Activated naive CD4-positive, alpha-beta T cell (primary cell): ENCODE results near the gene IGLL5.

ENCODE experiments used
- DNase-seq, 4 experiments: peaks; one replicate each; lab custom pipeline; 2025; lab: John Stamatoyannopoulos, UW

Gene IGLL5

DNA sequence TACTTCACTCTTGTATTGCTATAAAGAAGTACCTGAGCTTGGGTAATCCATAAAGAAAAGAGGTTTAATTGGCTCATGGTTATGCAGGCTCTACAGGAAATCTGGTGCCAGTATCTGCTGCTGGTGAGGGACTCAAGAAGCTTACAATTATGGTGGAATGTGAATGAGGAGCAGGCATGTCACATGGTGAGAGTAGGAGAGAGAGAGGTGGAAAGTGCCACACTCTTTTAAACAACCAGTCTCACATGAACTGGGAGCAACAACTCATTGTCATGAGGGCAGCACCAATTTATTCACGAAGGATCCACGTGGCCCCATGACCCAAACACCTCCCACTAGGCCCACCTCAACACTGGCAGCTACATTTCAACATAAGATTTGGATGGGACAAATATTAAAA is 24.6 kb upstream of the IGLL5 start:
- DNase-seq: no peak

GRCh38 chr22:22865311-22866072 is 22.1 kb upstream of the IGLL5 start:
- DNase-seq: no peak

DNA sequence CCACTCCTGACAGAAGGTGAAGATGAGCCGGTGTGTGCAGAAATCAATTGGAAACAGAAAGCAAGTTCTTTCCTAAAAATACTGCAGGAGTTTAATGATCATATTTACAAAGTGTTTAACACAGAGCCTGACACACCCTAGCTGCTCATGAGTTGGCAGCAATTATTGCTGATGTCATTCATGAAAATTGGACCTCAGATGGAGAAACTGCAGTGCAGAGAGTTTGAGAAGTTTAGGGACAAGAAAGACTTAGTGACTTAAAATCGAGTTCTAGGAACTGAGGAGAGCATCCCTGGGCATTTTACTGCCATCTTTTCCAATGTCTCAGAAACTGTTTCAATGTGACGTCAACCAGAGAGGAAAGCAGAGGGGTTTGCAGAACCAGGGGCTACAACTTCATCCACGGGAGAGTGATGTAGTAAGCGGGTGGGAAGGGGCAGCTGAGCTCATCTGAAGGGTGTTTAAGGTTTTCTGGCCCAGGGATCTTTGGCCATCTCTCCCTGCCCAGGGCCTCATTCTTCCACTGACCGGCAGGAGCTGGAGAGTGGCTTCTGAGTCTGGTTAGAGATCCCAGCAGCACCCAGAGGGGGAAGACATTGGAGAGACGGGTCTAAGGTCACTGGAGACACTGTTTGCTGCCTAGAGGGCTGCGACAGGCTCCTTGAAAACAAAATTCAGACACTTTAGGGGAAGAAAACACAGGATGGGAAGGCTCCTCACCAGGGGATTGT is 21.1 kb upstream of the IGLL5 start:
- no peak for DNase-seq

DNA sequence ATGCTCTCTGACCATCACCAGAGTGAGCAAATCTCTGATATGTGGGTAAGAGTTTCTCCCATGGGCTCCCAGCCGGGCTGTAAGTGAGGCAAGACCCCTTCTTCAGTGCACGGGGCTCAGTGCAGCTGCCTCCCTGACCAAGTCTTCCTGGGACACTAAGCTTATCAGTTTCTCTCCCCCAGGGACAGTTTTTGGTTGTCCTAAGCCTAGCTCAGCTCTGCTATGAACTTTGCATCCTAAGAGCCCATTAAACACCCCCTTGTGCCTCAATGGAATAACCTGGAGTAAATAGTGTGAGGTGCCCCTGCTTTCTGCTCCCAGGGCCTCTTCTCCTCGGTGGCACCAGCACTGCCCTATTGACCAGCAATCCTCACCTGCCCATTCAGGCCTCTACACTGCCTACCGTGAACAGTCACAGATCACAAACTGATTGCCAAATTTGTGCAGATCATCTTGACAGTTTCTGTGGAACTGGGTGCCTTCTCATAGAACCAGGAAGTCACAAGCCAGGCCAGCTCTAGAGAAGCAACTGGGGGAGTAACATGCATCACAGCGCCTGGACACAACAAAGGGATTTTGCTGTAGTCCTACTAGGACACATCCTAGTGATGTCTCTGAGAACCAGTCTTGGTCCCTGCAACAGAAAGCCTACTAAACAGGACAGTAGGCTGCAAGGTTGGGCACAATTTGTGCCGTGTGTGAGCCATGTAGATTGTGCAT is 19.5 kb upstream of the IGLL5 start:
- no peak for DNase-seq

GRCh38 chr22:22870577-22871404 is 16.8 kb upstream of the IGLL5 start:
- no peak for DNase-seq

GRCh38 chr22:22871536-22872278 is 15.9 kb upstream of the IGLL5 start:
- DNase-seq: no peak

- no peak for DNase-seq
Measured at GRCh38 chr22:22872722-22873708, 14.6 kb upstream of the IGLL5 start.

- peak; percentile 18 to 68 (median 56) for DNase-seq
Measured at GRCh38 chr22:22877523-22878210, 9.9 kb upstream of the IGLL5 start.

DNA sequence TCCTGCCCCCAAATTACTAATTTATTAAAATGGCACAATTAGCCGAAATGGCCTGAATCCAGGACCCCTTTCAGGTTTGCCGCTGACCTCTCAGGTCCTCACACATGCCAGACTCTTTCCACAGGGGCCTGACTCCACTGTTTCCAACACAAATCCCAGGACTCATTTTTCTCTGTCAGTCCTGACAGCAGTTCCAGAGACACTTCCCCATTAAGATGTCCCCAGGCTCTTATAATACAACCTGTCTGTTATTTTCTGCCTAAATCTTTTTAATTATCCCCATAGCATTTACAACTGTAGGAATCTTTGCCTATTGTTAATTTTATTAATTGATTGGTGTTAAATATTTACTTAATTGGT is 9.4 kb upstream of the IGLL5 start:
- DNase-seq: no peak

DNA sequence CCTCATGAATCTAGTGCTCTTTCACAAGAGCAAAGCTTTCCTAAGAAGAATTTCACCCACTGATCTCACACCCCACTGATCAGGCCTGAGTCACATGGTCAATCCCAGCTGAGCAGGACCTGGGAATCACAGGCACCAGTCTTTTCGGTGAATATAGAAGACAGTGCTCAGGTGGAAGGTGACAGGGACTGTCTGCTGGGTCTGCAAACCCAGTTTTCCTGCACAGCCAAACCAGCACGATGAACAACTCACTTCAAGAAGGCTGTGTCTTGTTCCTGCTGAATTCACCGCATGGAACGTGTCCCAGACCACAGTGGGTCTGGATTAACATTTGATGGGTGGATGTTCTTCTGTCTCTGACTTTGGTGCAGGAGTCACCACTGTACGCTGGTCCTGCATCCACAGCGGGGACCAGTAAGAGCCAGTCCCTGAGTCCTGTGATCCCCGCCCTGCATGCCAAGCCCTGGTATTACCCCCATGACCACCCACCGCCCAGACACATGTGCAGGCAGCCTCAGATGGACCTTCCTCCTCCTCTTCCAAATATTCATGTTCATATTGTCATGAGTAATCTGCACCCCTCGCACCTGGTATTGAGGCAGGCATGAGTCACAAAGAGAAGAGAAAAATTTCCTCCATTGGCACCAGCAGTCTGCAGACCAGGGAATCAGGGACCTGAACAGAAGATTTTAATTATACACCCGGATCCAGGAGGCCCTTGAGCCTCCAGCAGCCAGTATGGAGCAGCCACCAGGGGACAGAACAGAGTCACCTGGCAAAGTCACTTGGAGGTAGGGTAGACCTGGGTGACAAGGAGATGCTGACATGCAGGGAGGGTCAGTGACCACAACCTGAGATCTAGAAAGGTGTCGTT is 8.6 kb upstream of the IGLL5 start:
- no peak for DNase-seq

DNA sequence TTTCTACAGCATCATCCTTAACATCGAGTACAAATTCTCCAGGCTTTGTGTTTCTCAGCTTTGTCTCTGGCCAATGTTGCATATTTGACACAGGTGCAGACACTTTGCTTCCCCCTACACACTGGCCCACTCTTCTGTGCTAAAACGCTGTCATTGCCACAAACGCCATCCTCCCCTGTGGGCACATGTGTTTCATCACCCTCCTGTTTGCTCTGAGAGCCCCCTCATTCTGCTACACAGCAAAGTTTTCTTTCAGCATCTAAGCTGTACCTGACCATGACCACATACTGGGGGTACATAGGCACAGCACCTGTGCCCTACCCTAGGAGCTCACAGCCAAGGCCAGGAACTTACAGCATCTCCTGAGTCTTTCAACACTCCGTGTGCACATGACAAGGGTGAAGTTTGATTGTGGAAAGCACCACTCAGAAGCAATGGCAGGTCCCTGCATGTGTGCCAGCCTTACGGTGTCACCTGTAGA is 7.9 kb upstream of the IGLL5 start:
- DNase-seq: no peak

GRCh38 chr22:22880645-22881044 is 7.0 kb upstream of the IGLL5 start:
- no peak for DNase-seq

DNA sequence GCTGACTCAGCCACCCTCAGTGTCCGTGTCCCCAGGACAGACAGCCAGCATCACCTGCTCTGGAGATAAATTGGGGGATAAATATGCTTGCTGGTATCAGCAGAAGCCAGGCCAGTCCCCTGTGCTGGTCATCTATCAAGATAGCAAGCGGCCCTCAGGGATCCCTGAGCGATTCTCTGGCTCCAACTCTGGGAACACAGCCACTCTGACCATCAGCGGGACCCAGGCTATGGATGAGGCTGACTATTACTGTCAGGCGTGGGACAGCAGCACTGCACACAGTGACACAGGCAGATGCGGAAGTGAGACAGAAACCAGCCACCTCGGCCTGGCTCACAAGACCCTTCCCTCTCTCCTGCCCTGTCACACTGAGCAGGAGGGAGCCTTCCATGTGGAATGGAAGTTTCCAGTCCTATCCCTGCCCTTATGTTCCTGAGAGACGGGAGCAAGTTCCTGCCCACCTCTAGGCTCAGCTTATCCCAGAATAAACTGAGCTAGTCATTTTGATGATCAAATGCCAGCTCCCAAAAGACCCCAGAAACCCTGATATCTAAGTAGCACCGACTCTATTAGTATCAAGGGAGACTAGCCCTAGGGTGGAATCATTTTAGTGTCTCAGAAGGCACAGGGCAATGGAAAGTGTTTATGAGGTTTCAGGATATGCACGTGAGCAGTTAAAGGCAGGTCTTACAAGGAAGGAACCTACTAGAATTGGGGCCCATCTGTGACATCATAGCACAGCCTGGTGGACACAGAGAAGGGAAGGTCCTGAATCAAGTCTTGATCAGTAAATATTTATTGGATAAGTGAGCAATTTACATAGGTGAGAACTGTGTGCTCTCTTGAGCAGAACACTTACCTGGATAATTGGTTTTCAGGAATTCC is 6.3 kb upstream of the IGLL5 start:
- DNase-seq: no peak

- no peak for DNase-seq
Measured at GRCh38 chr22:22882033-22882717, 5.4 kb upstream of the IGLL5 start.

- DNase-seq: no peak
Measured at GRCh38 chr22:22883090-22883727, 4.4 kb upstream of the IGLL5 start.
